Measurements from ENCODE around the gene NABP1.
A peak's percentile ranks its signal among the peaks of the same experiment; 100 is the strongest.

NABP1 gene

DNA sequence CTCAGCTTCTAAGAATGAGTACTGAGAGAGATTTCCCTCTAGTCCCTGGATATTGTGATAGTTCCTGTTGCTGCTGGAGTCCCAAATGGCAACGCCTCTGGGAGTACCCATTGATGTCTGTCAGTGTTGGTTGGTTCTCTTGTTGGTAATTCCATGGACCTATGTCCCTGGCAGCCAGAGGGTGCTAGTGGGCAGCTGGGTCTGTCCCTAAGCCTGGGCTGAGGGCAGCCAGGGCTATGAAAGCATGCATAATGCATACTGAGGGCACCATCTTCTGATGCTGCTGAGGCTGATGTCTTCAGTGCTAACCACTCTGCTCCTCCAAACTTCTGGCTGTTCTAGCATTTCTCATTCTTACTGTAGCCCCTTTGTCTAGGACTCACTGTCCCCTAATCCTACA lies 35.9 kb downstream of the NABP1 start:
- DNase-seq: peak; percentile 41

DNA sequence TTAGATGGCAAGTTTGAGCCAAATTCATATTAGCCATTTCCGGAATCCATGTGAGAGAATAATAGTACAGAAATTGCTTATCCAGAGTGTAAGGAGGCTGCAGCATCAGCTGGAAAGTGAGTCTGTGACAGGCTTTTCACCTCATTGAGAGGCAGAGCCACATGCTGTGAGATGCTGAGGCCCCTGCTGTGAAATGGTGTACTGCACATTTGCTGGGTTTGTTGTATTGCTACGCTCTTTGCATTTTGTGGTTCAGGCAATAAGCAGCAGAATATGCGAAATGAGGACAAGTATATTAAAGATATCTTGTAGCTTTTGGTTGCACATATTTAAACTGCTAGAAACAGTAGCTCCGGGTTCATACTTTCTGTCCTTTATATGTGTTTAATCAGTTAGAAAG lies 37.0 kb downstream of the NABP1 start:
- no peak for DNase-seq

DNA sequence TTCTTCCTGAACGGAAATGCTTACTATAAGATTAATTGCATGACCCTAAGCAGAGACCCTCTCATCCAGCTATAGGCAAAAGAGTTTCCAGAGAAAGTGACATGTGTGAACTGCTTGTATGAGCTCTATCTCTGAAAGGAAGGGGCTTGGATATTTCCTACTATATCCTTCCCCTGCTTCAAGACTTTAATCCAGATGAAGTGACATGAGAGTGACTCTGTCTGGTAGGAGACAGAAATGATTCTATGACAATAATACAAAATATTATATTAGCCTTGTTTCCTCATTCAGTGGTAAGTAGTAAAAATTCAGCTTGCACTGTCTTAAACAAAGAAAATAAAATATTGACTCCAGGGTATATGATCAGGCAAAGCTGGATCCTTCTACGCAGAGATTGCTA lies 37.5 kb downstream of the NABP1 start:
- no peak for DNase-seq

DNA sequence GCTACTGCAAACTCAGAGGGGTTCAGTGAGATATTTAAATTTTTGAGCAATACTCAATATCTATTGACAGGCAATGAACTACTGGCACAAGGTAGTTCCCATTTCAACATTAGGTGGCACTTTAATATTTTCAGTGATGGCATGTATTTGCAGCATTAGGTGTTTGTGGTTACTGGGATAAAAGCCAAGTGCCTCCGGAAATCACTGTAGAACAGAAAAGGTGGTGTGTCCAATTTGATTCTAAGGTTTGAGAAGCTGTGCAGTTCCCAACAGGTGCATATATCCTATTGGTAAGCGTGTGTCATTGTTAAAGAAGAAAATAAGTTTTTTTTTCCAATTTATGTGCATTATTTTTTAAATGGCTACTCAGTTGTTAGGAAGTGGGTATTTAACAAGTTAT lies 41.3 kb downstream of the NABP1 start:
- peak; percentile 82 for DNase-seq

DNA sequence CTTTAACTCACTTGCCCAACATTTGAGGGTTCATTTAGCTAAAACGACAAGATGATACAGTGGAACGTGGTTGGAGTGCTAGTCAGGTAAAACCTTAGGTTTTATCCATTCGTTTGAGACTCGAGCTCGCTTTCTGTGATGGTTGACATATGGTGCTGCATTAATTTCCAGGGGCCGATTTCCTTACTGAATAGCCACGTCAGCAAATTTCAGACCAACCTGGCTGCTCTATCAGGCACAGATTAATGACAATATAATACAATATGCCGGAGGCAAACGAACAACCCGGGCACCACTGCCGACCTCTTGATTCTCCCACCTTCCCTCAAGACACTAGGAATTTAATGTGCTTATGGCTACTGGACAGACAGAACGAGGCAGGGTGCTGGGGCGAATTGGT lies 42.0 kb downstream of the NABP1 start:
- no peak for DNase-seq

DNA sequence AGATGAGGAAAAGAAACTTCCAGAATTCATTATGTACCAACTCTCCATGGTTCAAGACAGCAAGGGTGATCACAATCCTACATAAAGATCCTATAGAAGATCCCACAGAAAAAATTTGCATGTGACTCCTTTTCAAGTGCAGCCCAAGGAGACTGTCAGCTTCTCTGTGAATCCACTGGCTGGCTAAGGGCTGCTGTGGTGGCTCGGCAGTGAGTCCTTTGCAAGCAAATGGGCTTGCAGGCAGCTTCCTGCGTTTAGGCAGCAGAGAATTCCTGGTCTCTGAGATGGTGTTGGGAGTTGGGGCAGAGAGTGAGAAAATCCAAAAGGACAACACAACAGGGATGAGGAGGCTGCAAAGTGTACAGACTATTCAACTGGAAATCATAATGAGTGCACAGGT lies 43.4 kb downstream of the NABP1 start:
- no peak for DNase-seq

DNA sequence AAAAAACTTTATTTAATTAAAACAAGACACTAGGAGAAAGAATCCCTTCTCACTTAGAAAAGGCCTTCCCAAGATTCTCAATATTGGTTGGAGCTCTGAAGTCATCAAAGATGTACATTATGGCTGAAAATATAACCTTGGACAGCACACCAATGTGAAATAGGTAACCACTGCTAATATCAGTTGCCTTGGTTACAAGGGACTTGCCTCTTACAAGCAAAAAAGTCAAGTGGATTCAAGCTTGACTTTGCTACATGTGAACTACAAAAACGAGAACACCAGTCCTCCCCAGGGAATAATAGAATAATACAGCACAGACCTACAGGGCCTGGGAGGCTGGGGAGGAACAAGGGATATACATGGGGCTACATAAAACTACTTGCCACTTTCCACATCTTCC lies 46.1 kb downstream of the NABP1 start:
- DNase-seq: no peak

DNA sequence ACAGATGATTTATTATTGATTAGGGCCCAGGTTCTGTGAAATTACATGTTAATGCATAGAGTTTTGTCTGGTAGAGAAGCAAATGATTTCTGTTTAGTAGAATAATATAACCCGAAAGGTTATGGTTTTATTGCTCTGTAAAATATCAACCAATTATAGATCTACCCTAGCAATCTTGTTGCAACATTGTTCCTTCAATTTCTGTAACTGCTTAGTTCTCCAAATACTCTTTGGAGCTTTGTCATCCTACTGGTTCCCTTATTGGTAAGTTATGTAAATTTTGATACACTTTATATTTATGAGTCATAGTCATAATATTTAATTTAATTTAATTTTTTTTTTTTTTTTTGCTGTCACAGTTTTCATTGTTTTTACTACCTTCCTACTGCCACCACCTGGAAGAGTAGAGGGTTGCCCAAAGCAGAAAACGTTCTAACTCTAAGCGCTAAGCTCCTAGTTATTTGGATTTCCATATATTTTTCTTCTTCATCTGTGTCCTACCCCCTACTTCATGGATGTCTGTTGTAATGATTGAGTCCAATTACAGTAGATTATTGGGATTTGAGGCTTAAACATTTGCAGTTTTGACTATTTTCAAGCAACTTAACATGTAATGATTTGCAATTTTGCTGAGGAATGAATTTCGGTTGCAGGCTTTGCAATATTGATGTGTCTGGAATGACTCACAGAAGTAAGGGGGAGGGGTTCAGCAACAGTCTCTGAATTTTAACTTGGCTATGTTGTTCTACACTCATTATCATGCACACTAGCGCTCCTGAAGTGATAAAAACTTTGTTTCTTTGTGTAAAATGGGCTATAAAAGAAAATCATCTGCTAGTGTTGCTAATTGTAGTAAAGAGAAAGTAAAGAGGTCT lies 51.1 kb downstream of the NABP1 start:
- no peak for DNase-seq

DNA sequence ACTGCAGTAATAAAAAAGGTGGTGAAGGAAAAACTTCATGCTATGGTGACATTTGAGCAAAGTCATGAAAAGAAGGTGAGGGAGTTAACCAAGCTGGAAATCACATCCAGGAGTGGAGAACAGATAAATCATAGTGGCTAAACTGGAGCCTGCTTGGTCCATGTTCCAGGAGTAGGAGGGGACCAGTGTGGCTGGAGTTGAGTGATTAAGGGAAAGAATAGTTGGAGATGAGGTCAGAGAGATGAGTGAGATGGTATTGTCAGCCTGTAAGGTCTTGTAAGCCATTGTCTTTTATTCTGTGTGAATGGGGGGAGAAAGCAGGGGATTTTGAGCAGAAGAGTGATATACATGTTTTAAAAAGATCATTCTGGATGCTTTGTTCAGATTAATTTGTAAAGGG lies 52.3 kb downstream of the NABP1 start:
- no peak for DNase-seq
